Hindlimb muscle (tissue), 1 donor: ENCODE data around the gene RUVBL2. TPM values are rescaled to one million over a fixed set of nuclear protein-coding genes. Genes with fewer than 3 reads are reported as not detected.
A peak's percentile ranks its signal among the peaks of the same experiment; 100 is the strongest.
"Not testable (repeated sequence)": the region's sequence is repeated elsewhere in the genome, so short reads cannot be mapped to it uniquely, and the experiment has no call there.

Experiments used
- DNase-seq: peaks from one replicate; pipeline ENCODE4 v3.0.0-alpha.2; 2013
- polyA plus RNA-seq: library from polyadenylated mRNA; unstranded; fragments of 120-200 nt; gene quantifications from one replicate; pipeline ENCODE4 v1.2.1, GENCODE V29; 2013; ENCODE audit not compliant: insufficient read length

Gene RUVBL2
- polyA plus RNA-seq, 1 donor = 61.0 TPM

- not testable (repeated sequence) for DNase-seq
Observed at GRCh38 chr19:49049834-49050233, 56.1 kb downstream of the RUVBL2 start.

GRCh38 chr19:49050376-49051033, 56.8 kb downstream of the RUVBL2 start:
- DNase-seq = not testable (repeated sequence)

GRCh38 chr19:49056101-49056901, 62.6 kb downstream of the RUVBL2 start:
- peak; percentile 46 for DNase-seq

GRCh38 chr19:49056902-49057596, 63.4 kb downstream of the RUVBL2 start:
- DNase-seq = not testable (repeated sequence)

DNA sequence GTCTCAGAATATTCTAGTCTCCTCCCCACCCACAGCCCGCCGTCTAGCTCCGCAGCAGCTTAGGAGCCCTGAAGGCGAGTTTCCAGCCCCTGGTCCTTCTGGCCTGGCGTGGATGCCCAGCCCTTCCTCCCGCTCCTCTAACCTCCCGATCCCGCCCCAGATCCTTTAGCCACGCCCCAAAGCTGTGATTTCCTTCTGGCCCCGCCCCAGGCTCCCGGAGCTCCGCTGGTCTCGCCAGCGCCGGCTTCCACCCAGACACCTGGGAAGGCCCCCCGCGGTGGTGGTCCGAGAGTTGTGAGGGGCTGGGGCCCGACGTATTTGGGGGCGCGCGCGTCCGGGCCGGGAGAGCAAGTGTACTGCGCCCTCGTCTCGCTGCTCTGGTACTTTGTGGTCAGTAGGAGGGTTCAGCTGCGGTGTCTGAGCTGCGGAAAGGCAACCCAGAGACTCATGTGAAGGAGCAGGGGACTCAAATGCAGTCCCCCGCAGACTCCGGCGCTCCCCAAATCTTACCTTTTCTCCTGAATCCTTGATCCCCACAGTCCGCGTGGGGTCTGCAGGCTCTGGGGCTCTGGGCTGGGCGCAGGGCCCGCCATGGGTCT, 64.0 kb downstream of the RUVBL2 start, which contains the start of gene CGB7:
CGB7 (minus strand) TSS at position 114 of the 599 bp plus-strand sequence. CDS start 2,374 bp downstream, outside the sequence.
- no peak for DNase-seq

GRCh38 chr19:49058562-49058961, 64.9 kb downstream of the RUVBL2 start:
- no peak for DNase-seq

- no peak for DNase-seq
Observed at GRCh38 chr19:49059053-49059452, 65.4 kb downstream of the RUVBL2 start.

DNA sequence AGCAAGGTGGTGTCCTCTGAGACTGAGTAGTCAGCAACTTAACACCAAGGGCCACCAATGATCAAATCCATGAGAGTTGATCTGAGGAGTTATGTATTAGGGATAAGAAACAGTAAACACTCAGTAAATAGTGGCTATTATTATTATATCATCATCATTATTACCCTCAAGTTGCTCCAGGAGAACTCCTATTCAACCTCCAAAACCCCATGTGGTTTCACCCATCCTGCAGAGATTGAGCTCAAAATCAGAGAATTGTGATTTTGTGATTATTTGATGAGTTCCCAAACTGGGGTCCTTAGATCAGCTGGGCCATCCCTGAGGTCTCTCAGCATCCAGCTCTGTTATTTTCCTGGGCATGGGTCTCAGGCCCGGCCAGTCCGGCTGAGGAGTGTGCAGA, 67.3 kb downstream of the RUVBL2 start:
- DNase-seq = no peak

- no peak for DNase-seq
Observed at GRCh38 chr19:49061445-49061844, 67.8 kb downstream of the RUVBL2 start.

GRCh38 chr19:49064029-49064629, 70.4 kb downstream of the RUVBL2 start:
- DNase-seq = no peak

GRCh38 chr19:49064768-49065611, 71.3 kb downstream of the RUVBL2 start, which contains the start of gene NTF4:
Gene NTF4, minus strand, starts transcription at chr19:49064818. Its CDS starts 2,821 bp downstream, at chr19:49061997.
- no peak for DNase-seq

Other genes starting within 250 kb of the RUVBL2 start
- gene IZUMO1, start 247.0 kb upstream of the RUVBL2 start, polyA plus RNA-seq = 0.96 TPM
- gene FUT1, start 241.2 kb upstream of the RUVBL2 start, polyA plus RNA-seq = 1.2 TPM
- gene FGF21, start 238.4 kb upstream of the RUVBL2 start, polyA plus RNA-seq = not detected
- 28.5 TPM for gene BCAT2, start 182.9 kb upstream of the RUVBL2 start, polyA plus RNA-seq
- 3.8 TPM for gene HSD17B14, start 157.4 kb upstream of the RUVBL2 start, polyA plus RNA-seq
- 40.4 TPM for gene PLEKHA4, start 125.3 kb upstream of the RUVBL2 start, polyA plus RNA-seq
- 59.4 TPM for gene PPP1R15A, start 121.5 kb upstream of the RUVBL2 start, polyA plus RNA-seq
- not detected for gene TULP2, start 95.1 kb upstream of the RUVBL2 start, polyA plus RNA-seq
- gene NUCB1, start 93.6 kb upstream of the RUVBL2 start, polyA plus RNA-seq = 175 TPM
- gene DHDH, start 60.2 kb upstream of the RUVBL2 start, polyA plus RNA-seq = 0.93 TPM
- gene BAX, start 39.0 kb upstream of the RUVBL2 start, polyA plus RNA-seq = 39.3 TPM
- 701 TPM for gene FTL, start 28.6 kb upstream of the RUVBL2 start, polyA plus RNA-seq
- 108 TPM for gene GYS1, start 578 bp upstream of the RUVBL2 start, polyA plus RNA-seq
- gene LHB, start 23.2 kb downstream of the RUVBL2 start, polyA plus RNA-seq = not detected
- not detected for gene CGB3, start 30.4 kb downstream of the RUVBL2 start, polyA plus RNA-seq
- gene CGB2, start 38.0 kb downstream of the RUVBL2 start, polyA plus RNA-seq = not detected
- not detected for gene CGB1, start 43.0 kb downstream of the RUVBL2 start, polyA plus RNA-seq
- not detected for gene CGB5, start 50.0 kb downstream of the RUVBL2 start, polyA plus RNA-seq
- not detected for gene CGB8, start 55.2 kb downstream of the RUVBL2 start, polyA plus RNA-seq
- gene CGB7, start 63.9 kb downstream of the RUVBL2 start, polyA plus RNA-seq = 2.3 TPM
- 5.8 TPM for gene NTF4, start 70.9 kb downstream of the RUVBL2 start, polyA plus RNA-seq
- 9.8 TPM for gene KCNA7, start 78.8 kb downstream of the RUVBL2 start, polyA plus RNA-seq
- gene SNRNP70, start 91.6 kb downstream of the RUVBL2 start, polyA plus RNA-seq = 259 TPM
- 13.4 TPM for gene LIN7B, start 120.5 kb downstream of the RUVBL2 start, polyA plus RNA-seq
- gene C19orf73, start 125.3 kb downstream of the RUVBL2 start, polyA plus RNA-seq = 0.54 TPM
- gene PPFIA3, start 125.7 kb downstream of the RUVBL2 start, polyA plus RNA-seq = 10.0 TPM
- gene HRC, start 161.5 kb downstream of the RUVBL2 start, polyA plus RNA-seq = 187 TPM
- gene TRPM4, start 163.9 kb downstream of the RUVBL2 start, polyA plus RNA-seq = 49.4 TPM